Activated CD4-positive, alpha-beta T cell treated with anti-CD3 and anti-CD28 coated beads, Interleukin-2, amount 50 U/mL, for 1 hour (primary cell): ENCODE measurements around the gene SAT1.

Source experiments
- DNase-seq: peaks from one replicate; pipeline ENCODE4 v3.0.0-alpha.2; 2020

The SAT1 gene

DNA sequence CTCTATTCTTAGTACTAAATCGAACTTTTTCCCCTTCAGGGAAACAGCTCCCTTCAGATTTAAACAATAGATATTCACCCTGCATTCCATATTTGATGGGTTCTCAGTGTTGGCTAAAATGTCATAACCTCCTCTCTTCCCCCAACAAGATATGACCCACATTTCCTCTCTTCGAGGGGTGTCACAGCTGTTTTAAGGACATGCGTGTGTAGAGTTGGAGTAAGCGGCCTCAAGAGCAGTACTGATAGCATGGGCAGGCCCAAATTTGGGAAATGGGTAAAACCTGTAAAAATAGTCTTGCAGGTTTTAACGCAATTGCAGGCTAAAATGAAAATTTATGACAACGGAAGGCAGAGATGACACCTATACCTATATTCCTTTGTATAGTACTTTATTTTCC lies 28.7 kb downstream of the SAT1 start:
- no peak for DNase-seq

- DNase-seq = no peak
Observed at GRCh38 chrX:23813808-23814207, 30.8 kb downstream of the SAT1 start.

DNA sequence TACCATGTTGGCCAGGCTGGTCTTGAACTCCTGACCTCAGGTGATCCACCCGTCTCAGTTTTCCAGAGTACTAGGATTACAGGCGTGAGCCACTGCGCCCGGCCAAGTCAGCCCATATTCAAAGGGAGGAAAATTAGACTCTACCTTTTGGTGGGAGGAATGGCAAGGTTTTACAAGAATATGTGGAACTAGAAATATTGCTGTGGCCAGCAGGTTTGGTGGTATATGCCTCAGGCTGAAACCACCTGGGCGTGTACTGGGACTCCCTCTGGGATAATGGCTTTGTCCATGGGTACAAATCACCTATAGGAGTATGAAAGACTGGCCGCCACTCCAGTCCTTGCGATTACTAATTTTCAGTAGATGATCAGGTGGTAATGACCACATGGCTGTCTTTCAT lies 32.4 kb downstream of the SAT1 start:
- DNase-seq = no peak

DNA sequence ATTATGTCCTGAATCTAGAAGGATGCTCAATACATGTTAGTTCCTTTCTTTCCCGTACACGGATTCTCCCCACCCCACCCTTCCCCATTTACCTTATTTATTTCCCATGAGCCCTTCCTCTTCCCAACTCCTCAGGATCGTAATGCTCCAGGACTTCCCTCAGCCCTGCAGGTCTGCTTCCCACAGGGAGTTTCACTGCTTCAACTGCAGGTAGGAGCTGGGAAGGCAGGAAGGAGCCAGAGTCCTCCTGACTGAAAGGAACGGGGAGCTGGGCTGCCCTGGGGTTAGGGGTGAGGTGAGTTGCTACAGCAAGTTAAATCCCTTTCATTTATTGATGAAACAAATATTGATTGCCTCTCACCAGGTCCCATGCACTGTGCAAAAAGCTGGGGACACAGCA lies 33.2 kb downstream of the SAT1 start:
- no peak for DNase-seq

DNA sequence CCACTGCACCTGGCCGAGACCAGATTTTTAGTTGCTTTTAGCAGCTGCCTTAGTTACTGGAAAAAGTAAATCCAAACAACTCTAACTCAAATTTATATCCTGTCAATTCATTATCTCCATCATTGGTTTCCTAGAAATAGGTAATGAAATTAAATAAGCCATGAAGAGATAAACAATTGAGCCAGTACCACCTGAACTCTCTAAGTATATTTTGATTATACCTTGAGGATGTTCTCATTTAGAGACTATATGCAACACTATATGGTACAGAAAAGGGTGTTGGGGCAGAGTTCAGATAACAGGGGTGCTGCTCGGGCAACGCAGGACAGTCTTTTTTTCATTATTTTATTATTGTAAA lies 35.0 kb downstream of the SAT1 start:
- no peak for DNase-seq

- no peak for DNase-seq
Observed at GRCh38 chrX:23819385-23820234, 36.6 kb downstream of the SAT1 start.

- no peak for DNase-seq
Observed at GRCh38 chrX:23820235-23820782, 37.3 kb downstream of the SAT1 start.

GRCh38 chrX:23821847-23822246 lies 38.9 kb downstream of the SAT1 start:
- no peak for DNase-seq

DNA sequence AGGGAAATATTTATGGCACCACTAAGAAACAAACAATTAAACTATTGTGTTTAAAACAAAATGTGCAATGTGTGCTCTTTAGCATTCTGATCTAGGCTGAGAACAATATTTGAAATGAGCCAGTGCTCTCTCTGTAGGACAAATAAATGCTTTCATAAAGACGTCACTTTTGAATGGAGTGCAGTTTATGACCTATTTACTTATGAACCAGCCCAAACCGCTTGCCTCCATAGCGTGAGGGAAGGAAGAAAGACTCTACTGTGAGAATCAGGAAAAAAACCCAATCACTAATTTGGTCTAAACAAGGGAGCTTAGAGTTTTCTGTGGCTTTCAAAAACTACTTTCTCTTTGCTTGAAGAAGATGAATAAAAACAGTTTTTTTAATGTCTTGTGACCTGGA lies 39.4 kb downstream of the SAT1 start:
- DNase-seq = no peak

DNA sequence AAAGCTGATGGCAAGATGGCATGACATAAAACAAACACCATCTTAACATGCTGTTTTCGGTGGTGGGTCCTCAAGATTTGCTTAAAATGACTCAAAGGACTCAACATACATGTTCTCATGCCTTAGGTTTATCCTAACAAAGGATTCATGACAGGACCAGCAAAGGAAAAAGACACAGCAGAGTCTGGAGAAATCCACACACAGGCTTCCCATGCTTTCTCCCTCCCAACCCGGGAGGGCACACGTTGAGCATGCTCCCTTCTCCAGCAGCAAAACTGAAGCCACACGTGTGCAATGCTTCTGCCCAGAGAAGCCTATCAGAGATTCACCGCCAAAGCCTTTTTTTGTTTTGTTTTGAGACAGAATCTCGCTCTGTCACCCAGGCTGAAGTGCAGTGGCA lies 39.9 kb downstream of the SAT1 start:
- no peak for DNase-seq

DNA sequence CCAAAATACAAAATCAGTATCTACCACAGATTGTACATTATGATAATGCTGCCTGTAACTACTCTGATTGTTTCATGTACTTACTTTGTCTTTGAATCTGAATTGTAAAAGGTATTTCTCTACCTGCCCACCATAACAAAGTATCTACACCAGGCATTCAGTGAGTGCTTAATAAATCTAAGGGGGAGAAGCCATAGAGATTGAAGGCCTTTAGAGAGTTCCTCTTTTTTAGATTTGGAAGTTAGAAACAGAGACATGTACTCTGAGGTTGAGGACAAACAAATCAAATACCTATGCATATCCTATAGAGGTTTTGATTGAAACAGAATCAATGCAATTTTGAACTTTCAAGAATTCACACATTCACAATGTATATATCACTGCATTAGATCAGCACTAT lies 42.7 kb downstream of the SAT1 start:
- no peak for DNase-seq

GRCh38 chrX:23826216-23826615 lies 43.2 kb downstream of the SAT1 start:
- DNase-seq = no peak

DNA sequence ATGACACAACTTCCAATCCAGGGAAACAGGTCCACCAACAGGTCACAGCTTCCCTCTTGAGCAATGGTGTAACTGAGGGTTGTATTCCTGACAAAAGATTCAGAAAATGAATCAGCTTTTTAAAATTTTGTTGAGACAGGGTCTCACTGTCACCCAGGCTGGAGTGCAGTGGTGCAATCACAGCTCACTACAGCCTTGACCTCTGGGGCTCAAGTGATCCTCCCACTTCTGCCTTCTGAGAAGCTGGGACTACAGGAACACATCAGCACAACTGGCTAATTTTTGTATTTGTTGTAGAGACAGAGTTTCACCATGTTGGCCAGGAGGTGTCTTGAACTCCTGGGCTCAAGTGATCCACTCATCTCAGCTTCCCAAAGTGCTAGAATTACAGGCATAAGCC lies 43.7 kb downstream of the SAT1 start:
- no peak for DNase-seq

GRCh38 chrX:23828881-23829280 lies 45.9 kb downstream of the SAT1 start:
- DNase-seq = no peak

GRCh38 chrX:23832721-23833120 lies 49.7 kb downstream of the SAT1 start:
- no peak for DNase-seq
